GM12872 (cell line): ENCODE results near the gene WDR36.

Source experiments
- CTCF ChIP-seq: IDR thresholded peaks from 3 replicates; pipeline ENCODE4 v1.5.1; 2011; ENCODE audit warnings: low read depth, mild to moderate bottlenecking, low read length, moderate library complexity; ENCODE audit not compliant: insufficient read depth

WDR36 gene

GRCh38 chr5:111068213-111068612, 23.9 kb upstream of the WDR36 start:
- TF ChIP-seq CTCF = no peak

- no peak for TF ChIP-seq CTCF
Observed at GRCh38 chr5:111069839-111070238, 22.3 kb upstream of the WDR36 start.

GRCh38 chr5:111070272-111071134, 21.6 kb upstream of the WDR36 start:
- TF ChIP-seq CTCF = no peak

- no peak for TF ChIP-seq CTCF
Observed at GRCh38 chr5:111071413-111071812, 20.7 kb upstream of the WDR36 start, which contains the start of gene TSLP. TSLP (plus strand) TSS chr5:111071713; CDS start chr5:111071891, 178 bp downstream.

GRCh38 chr5:111072949-111073682, 19.0 kb upstream of the WDR36 start:
- no peak for TF ChIP-seq CTCF

- no peak for TF ChIP-seq CTCF
Observed at GRCh38 chr5:111074244-111074643, 17.9 kb upstream of the WDR36 start.

- no peak for TF ChIP-seq CTCF
Observed at GRCh38 chr5:111075520-111075919, 16.6 kb upstream of the WDR36 start.
